Mononuclear cell (primary cell): Measurements from ENCODE around the gene TMEM127. TPM values are rescaled to one million over a fixed set of nuclear protein-coding genes. Genes with fewer than 3 reads are reported as not detected.
"Not testable (repeated sequence)": the region's sequence is repeated elsewhere in the genome, so short reads cannot be mapped to it uniquely, and the experiment has no call there.

Source experiments
- H3K27me3 ChIP-seq: 2 replicates; pipeline ENCODE4 v1.6.0; 2011; ENCODE audit warnings: low read length, control low read depth; ENCODE audit not compliant: insufficient read depth
- H3K4me1 ChIP-seq: 2 replicates; pipeline ENCODE4 v1.5.1; 2011; ENCODE audit warnings: mild to moderate bottlenecking, low read length, control low read depth; ENCODE audit not compliant: insufficient read depth
- H3K4me3 ChIP-seq: 2 replicates; pipeline ENCODE4 v1.5.1; 2011; ENCODE audit warnings: mild to moderate bottlenecking, low read length, moderate library complexity
- H3K9me3 ChIP-seq: 2 replicates; pipeline ENCODE4 v1.5.1; 2011; ENCODE audit warnings: low read depth, mild to moderate bottlenecking, control low read depth, low read length
- total RNA-seq: library from RNA; depleted of rRNA; stranded (reverse); fragments of >200 nt; gene quantifications from one replicate; pipeline ENCODE4 v1.2.3, GENCODE V29; 2012

Gene TMEM127, protein sequence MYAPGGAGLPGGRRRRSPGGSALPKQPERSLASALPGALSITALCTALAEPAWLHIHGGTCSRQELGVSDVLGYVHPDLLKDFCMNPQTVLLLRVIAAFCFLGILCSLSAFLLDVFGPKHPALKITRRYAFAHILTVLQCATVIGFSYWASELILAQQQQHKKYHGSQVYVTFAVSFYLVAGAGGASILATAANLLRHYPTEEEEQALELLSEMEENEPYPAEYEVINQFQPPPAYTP
- total RNA-seq: 51.6 TPM

DNA sequence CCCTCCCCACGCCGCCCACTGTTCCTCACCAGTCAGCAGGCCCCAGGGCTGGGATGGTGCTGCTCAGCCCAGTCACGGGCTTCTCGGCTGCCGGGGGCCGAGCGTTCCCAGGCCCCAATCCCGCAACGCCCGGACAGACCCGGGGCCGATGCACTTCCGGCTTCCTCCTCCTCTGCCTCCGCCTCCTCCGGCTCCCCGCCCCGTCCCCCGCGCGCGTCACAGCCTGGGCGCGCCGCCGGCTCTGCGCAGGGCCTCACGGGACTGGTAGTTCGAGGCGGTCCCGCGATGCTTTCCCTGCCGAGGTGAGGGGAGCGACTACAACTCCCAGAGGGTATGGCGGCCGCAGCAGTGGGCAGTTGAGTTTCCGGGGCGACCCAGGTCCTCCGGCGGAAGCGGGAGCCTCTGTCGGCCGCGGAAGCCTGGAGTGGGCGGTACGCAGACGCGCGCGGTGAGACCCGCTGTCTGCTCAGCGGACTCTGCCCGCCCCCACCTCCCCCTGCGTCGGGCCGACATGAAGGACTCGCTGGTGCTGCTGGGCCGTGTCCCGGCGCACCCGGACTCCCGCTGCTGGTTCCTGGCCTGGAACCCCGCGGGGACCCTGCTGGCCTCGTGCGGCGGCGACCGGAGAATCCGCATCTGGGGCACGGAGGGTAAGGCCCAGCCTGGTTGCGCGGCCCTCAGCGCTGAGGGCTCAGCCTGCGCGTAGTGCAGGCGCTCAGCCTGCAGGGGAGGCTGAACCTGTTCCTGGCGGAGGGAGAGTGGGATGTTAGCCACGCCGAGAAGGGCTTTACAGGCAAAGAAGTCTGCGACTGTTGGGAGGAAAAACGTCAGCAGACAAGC is at the start of gene TMEM127, which contains the start of gene CIAO1:
Gene TMEM127, minus strand, starts transcription at position 158 of the 840 bp plus-strand sequence. CDS start 616 bp downstream, outside the sequence.
Gene CIAO1, plus strand, starts transcription at position 386 of the 840 bp plus-strand sequence. Its CDS starts 126 bp downstream, at position 512.
- peaks cover 54% of the 10 kb centered on the region for H3K4me1 ChIP-seq
- peak within 1 kb of the TSS; percentile 92 for H3K4me3 ChIP-seq
- no peaks in the 10 kb centered on the region for H3K9me3 ChIP-seq
- H3K27me3 ChIP-seq: no peaks in the 10 kb centered on the region

DNA sequence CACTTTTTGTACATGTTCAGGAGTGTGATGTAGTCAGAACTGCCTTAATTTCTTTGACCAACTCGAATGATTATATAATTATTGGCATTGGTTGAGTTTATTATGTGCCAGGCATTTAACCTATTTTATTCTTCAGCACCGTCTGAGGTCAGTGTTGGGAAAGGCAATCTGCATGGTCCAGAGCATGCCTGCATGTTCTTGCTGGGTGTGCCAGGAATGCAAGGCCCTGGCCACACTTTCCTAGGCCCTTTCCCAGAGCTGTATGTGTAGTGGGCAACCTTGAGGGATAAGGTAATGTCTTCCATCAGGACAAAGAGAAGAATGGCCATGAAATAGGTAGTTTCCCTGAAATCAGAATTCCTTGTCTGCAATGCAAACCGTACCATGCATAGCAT is 49.2 kb upstream of the TMEM127 start:
- H3K27me3 ChIP-seq: no peaks in the 10 kb centered on the region
- no peaks in the 10 kb centered on the region for H3K9me3 ChIP-seq
- H3K4me1 ChIP-seq: peaks cover 33% of the 10 kb centered on the region
- H3K4me3 ChIP-seq: no peak overlapping the region

GRCh38 chr2:96308248-96308647 is 42.5 kb upstream of the TMEM127 start:
- Histone ChIP-seq H3K4me1 (peaks cover 21% of the 10 kb centered on the region), H3K9me3 (no peaks in the 10 kb centered on the region), H3K4me3 (no peak overlapping the region), H3K27me3 (no peaks in the 10 kb centered on the region)

GRCh38 chr2:96306370-96306769 is 40.6 kb upstream of the TMEM127 start:
- Histone ChIP-seq H3K9me3 (no peaks in the 10 kb centered on the region), H3K4me3 (no peak overlapping the region), H3K27me3 (no peaks in the 10 kb centered on the region), H3K4me1 (peaks cover 39% of the 10 kb centered on the region)

- no peaks in the 10 kb centered on the region for H3K27me3 ChIP-seq
- H3K4me3 ChIP-seq: peak overlapping the region; percentile 99
- H3K9me3 ChIP-seq: no peaks in the 10 kb centered on the region
- peaks cover 42% of the 10 kb centered on the region for H3K4me1 ChIP-seq
These were observed 40.1 kb upstream of the TMEM127 start for GRCh38 chr2:96305979-96306308.

DNA sequence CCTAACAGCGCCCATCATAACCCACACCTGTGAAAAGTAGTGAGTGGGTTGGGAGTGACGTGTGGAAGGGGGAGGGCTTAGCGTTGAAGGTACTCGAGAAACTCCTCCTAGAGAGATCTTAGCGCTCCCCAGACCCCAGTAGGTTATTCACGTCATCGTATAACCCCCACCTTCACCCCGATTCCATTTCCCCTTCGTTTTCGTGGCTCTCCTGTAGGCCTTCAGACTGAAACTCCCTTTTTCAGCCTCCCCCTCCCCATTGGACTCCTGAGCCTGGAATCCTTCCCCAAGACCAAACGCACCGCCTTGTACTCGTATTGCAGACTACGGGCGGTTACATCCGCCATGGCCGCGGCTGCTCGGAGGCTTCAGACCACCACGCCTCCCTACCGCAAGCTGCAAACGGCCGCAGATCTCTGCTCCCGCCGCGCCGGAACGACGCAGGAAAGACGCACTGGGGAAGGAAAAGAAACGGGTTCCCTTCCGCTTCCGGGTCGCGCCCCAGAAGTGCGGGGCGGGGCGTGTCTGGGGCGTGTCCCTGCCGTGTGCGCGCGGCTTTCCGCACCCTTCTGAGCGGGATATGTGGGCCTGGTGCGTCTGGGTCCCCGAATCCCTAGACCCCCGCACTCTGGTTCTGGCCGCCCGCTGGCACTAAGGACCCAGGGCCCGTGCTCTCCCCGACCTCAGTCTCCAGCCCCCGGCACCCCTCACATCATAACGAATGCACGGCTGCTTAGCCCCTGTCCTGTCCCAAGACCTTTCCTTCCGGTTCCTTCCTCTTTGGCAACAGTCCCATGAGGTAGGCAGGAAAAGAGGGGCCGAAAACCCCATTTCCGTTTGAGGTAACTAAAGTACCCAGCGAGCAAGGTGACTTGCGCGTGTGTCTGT is 39.5 kb upstream of the TMEM127 start, which contains the start of gene SNRNP200:
Gene SNRNP200, minus strand, starts transcription at position 456 of the 888 bp plus-strand sequence. Its CDS starts 109 bp downstream, at position 347.
- Histone ChIP-seq H3K4me3 (peak within 1 kb of the TSS; percentile 99), H3K4me1 (peaks cover 42% of the 10 kb centered on the region), H3K27me3 (no peaks in the 10 kb centered on the region), H3K9me3 (no peaks in the 10 kb centered on the region)

GRCh38 chr2:96304606-96305005 is 38.8 kb upstream of the TMEM127 start:
- Histone ChIP-seq H3K27me3 (no peaks in the 10 kb centered on the region), H3K4me3 (peak overlapping the region; percentile 99), H3K9me3 (no peaks in the 10 kb centered on the region), H3K4me1 (peaks cover 42% of the 10 kb centered on the region)

DNA sequence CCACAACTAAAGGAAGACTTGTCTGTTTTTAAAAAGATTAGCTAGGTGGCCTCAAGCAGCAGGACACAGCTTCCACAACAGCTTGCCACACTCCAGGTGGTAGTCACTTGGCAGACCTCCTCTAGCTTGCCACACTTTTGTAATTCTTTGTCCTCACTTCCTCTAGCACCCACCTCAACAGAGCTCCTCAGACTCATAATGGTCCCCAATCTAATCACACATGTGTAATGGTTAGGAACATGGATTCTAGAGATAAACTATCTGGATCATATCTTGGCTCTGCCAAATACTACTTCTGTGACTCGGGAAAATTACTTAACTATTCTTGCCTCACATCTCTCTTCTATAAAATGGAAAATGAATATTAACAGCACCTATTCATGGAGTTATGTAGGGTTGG is 36.1 kb upstream of the TMEM127 start:
- Histone ChIP-seq H3K4me3 (no peak overlapping the region), H3K4me1 (peaks cover 42% of the 10 kb centered on the region), H3K9me3 (no peaks in the 10 kb centered on the region), H3K27me3 (no peaks in the 10 kb centered on the region)

- no peak overlapping the region for H3K4me3 ChIP-seq
- H3K27me3 ChIP-seq: no peaks in the 10 kb centered on the region
- peaks cover 9% of the 10 kb centered on the region for H3K4me1 ChIP-seq
- H3K9me3 ChIP-seq: no peaks in the 10 kb centered on the region
These were observed 31.1 kb upstream of the TMEM127 start for GRCh38 chr2:96296925-96297324.

- not testable (repeated sequence) for H3K27me3 ChIP-seq, H3K9me3 ChIP-seq, H3K4me3 ChIP-seq, H3K4me1 ChIP-seq
These were observed 28.5 kb upstream of the TMEM127 start for GRCh38 chr2:96294271-96294670.

DNA sequence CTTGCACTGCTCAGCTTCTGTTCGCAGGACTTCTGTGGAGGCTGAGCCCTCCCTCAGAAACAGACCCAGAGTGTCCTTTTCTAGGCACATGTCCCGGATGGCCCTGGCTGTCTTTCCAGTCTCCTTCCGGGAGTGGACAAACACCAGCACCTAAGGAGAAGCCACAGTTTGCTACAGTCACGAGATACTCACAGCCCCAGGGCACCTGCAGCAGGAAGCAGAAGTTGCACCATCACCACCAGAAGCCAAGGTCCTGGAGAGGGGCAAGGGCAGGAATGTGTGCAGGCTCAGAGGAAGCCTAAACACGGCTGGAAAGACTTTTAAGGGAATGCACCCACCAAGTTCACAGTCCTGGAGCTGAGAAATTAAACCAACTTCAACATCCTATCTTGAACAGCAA is 26.0 kb upstream of the TMEM127 start:
- no peak overlapping the region for H3K4me3 ChIP-seq
- H3K4me1 ChIP-seq: no peaks in the 10 kb centered on the region
- H3K9me3 ChIP-seq: no peaks in the 10 kb centered on the region
- no peaks in the 10 kb centered on the region for H3K27me3 ChIP-seq

DNA sequence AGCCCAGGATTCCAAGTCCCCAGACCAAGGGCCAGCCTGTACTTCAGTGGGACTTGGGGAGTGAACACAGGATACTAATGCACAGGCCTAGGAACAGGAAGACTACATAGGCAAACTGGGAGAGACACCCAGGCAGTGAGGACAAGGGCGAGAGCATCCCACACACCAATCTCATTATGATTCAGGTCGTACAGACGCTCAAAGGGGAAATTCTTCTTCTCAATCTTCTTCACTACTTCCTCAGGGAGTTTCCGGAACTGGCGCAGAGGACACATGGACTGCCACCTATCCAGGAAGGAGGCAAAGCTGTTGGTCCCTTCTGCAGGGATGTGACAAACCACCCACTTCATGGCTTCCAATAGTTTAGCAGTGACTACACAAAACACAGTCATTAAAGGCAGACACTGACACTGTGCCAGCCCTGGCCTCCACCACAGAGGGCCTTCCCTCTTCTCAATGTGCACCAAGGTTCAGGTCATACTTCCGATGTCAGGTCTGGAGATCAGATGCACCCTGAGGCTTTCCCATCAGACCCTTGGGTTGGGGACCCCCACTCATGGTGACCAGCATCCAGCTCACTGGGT is 21.6 kb upstream of the TMEM127 start:
- Histone ChIP-seq H3K4me1 (no peaks in the 10 kb centered on the region), H3K27me3 (no peaks in the 10 kb centered on the region), H3K4me3 (no peak overlapping the region), H3K9me3 (no peaks in the 10 kb centered on the region)

GRCh38 chr2:96276787-96277499 is 11.1 kb upstream of the TMEM127 start:
- H3K9me3 ChIP-seq: no peaks in the 10 kb centered on the region
- H3K4me1 ChIP-seq: no peaks in the 10 kb centered on the region
- no peak overlapping the region for H3K4me3 ChIP-seq
- no peaks in the 10 kb centered on the region for H3K27me3 ChIP-seq
